Measurements from ENCODE around the gene AGAP9.
"Not testable (repeated sequence)": the region's sequence is repeated elsewhere in the genome, so short reads cannot be mapped to it uniquely, and the experiment has no call there.

- TF ChIP-seq POLR2A, CTCF (IDR thresholded peaks at IDR 0.05): not testable (repeated sequence)
Observed at GRCh38 chr10:47481768-47482181, 41.7 kb downstream of the AGAP9 start.

Measured in heart left ventricle (tissue), 13 donors.